TTC549 (cell line): ENCODE results near the gene PEX3.
"Not testable (repeated sequence)": the region's sequence is repeated elsewhere in the genome, so short reads cannot be mapped to it uniquely, and the experiment has no call there.

ENCODE experiments used
- FAIRE-seq: peaks from 2 replicates; lab custom pipeline; 2012; peaks lifted over from hg19 to GRCh38; lab: Jason Lieb, UNC

PEX3 gene

GRCh38 chr6:143450453-143451371 is at the start of gene PEX3, which contains the start of gene ADAT2:
Gene PEX3 (plus strand): TSS chr6:143450805. CDS start chr6:143451043, 238 bp downstream.
Gene ADAT2 (minus strand): TSS chr6:143450695. CDS start chr6:143450658, 37 bp downstream.
- no peak for FAIRE-seq

DNA sequence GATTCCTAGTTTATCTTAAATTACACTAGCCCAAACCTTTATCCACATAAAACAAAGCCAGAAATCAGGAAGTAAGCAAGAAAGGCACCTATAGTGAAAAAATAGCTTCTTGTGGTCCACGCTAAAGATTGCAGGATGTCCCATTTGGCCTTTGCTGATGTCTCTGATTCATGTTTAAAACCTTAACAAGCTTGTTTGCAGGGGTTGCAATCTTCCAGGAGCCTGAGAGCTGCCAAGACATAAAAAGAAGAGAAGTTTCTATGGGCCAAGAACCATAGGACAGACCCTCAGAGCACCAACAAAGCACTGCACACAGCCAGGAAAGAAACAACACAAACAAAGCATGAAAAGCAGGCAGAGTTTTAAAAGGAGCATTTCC is 49.5 kb upstream of the PEX3 start:
- no peak for FAIRE-seq

DNA sequence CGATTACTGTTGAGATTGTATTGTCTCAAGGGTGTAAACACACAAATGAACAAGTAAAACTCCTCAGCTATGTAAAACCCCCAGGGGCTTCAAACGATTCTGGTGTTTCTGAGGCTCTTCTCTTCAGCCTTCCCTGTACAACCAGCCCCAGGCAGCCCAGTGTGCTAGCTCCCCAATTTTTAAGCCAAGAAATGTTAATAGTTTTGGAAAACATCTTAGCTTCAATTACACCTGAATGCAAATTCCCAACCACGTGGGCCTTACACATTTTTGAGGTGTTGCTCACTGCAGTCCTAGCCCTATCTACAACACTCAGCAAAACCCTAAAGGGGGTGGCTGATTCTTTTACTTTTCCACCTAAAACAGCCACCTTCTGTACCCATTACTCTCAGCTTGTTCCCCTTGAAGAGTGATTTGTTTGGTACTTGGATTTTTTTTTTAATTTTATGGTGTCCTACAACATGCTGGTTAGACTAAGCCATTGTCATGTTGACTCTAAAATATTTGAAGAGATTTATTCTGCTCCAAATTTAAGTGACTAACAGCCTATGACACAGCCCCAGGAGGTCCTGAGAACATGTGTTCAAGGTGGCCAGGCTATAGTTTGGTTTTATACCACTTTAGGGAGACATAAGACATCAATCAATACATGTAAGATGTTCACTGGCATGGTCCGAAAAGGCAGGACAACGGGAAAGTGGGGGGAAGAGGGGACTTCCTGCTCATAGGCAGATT is 48.8 kb upstream of the PEX3 start:
- FAIRE-seq = no peak

- no peak for FAIRE-seq
Observed at GRCh38 chr6:143402721-143403336, 47.8 kb upstream of the PEX3 start.

DNA sequence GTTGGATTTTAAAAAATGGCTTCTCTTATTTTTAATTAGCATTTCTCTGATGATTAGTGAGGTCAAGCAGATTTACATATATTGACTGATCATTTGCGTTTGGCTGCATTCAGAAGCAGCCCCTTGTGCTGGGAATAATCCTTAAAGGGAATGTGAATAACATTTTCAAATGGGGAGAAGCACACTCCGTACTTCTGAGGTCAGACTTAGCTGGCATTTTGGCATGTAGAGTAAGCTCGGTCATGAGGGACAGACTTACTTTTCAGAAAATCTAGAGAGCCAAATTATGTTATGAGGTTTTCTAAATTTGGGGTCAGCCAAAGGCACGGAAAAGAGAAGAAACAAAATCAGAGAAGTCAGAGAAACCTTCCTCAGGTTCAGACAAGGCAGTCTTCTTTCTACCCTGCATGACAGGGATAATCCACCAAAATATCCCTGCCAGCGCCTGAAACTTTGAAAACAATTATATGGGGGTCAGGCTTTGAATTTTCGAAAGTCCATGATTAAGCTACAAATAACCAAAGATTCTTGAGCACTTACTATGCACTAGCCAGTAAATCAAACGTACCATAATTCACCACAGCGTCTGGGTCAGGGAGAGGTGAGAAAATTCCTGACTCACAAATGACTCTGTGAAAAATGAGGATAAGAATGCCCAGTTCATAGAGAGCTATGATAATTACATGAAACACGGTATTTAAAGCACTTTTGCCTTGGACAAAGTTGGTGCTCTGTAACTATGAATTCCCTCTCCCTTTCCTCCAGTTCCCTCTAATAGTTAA is 45.0 kb upstream of the PEX3 start:
- no peak for FAIRE-seq

GRCh38 chr6:143406673-143407072 is 43.9 kb upstream of the PEX3 start:
- no peak for FAIRE-seq

GRCh38 chr6:143408151-143408786 is 42.3 kb upstream of the PEX3 start:
- no peak for FAIRE-seq

DNA sequence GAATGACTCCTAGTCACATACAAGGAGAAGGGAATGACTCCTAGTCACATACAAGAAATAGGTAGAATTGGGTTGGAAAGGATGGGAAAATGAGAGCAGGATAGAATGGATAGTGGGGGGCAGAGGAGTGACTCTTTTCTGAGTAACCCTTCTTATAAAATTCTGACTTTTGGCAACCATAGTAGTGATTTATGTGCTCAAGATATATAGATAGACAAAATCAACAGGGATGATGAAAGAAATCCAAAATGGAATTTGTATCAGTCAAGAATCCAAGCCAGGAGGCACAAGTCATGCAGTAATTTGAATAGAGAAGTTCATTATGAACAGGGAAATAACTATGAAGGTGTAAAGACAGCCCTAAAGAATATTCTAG is 41.8 kb upstream of the PEX3 start:
- FAIRE-seq = no peak

DNA sequence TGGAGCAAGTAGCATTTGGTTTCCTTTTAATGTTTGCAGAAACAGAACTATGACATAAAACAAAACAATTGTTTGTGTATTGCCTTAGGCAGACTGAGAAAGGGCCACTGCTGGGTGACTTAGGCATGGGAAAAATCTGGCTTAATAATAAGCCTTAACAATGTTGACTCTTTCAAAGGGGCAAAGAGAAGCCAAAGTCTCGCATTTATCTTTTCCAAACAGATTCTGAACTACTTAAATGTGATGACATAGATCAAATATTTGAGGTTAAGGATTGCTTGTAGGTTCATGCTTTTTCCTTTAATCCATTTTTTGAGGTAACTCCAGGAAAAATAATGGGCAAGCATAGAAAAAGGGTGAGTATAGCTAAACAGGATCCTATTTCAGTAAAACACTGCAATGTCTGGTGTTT is 39.7 kb upstream of the PEX3 start:
- no peak for FAIRE-seq

DNA sequence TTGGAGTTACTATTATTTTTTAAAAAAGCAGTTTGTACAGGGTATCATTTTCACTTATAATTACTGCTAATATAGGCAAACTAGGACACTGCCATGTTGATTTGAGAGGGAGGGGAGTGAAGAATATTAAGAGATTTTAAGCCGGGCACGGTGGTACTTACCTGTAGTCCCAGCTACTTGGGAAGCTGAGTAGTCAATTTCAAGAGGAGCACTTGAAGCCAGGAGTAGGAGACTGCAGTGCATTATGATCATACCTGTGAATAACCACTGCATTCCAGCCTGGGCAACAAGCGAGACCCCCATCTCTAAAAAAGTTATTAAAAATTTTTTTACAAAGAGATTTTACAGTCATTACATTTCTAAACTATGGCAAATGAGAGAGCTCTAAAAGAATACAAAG is 35.8 kb upstream of the PEX3 start:
- no peak for FAIRE-seq

DNA sequence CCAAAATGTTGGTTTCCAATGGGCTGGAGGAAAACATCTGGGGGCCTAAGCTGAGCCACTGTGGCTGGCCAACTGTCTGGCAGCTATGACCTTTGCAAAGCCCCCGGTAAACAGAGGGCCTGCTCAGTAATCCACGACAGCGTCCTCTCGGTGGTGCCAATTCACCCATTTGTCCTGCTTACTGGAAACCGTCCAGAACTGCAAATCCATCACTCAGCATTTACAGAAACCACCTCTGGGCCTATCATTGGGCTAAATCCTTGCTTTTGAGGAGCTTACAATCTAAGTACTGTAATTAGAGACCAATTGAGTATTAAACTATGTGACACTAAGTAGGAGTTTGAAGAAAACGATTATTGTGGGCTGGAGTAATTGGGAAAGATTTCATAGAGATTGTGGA is 31.1 kb upstream of the PEX3 start:
- FAIRE-seq = no peak

DNA sequence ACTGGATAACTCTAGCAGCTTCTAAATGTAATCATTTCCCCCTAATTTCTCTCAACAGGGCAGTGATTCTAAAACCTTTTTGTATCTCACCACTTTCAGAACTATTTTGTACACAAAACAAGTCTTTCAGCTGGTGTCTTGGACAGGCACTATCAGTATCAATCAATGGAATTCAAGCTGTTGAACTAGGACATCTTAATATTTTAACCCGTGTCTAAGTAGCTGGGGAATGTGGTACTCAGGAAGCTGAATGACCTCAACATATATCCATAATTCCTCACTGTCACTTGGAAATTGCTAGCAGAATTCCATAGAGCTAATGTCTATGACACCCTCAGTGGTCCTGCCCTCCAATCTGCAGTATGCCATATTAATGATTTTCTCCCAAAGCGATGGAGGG is 24.6 kb upstream of the PEX3 start:
- FAIRE-seq = no peak

DNA sequence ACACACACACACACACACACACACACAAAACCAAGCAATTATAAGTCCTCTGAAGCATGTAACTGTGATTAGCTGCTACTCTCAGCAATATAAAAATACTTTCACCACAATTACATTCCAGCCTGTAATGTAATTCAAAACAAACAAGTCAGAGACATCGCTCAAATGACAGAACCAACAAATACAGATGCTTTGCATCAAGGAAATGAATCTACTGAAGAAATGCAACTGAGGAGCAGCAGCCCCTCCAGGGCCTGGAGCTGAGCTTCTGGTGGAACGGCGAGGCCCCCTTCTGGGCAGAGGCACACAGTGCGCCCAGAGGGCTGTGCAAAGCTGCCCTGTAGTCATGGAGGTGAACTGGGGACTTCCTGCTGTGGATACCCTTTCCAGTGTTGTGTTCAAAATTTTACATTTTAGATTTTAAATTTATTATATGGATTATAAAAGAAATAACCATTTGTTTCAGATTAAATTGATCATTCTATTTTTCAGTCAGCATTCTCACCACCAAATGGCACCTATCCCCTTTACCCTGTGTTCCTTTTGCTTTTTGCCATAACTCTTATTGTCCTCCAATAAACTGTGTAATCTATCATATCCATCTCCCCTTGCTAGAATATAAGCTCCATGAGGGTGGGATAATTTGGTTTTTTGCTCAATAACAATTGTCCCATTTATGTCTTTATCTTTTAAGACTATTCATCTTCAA is 23.3 kb upstream of the PEX3 start:
- FAIRE-seq = peak; percentile 48

GRCh38 chr6:143429970-143430369 is 20.6 kb upstream of the PEX3 start:
- no peak for FAIRE-seq

DNA sequence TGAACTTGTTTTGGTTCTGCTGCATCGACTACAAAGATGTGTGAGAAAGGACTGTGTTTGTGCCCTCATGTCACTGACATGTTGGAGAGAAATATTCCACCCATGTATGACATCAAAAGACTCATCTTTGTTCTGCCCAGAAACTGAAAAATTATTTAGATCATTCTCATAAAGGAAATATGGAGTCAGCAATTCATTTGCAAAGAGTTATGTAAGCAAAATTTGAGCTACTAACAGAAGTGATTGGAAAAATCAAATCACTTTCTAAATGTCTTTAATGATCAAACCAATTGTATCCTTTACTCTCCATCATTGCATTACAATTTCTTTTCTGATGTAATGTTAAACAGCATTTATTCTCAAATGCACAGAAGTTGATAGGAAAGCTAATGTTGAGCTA is 19.4 kb upstream of the PEX3 start:
- no peak for FAIRE-seq

DNA sequence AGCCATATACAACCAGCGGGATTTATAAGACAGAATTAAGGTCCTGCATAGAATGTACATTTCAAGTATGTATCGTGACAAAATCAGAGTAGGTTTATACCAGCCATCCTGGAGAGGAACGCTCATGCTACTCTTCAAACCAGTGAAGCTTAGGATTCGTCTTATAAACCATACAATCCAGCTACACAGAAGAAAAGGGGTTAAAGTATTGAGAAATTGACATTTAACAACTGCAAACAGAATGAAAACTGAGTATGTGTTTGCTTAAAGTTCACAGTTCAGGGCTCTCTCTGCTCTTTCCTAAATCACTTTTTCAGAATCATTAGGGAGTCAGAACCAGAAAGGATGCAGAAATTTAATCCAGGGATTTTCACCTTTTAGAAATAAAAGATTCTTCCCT is 18.0 kb upstream of the PEX3 start:
- FAIRE-seq = no peak

- no peak for FAIRE-seq
Observed at GRCh38 chr6:143441010-143441409, 9.6 kb upstream of the PEX3 start.

DNA sequence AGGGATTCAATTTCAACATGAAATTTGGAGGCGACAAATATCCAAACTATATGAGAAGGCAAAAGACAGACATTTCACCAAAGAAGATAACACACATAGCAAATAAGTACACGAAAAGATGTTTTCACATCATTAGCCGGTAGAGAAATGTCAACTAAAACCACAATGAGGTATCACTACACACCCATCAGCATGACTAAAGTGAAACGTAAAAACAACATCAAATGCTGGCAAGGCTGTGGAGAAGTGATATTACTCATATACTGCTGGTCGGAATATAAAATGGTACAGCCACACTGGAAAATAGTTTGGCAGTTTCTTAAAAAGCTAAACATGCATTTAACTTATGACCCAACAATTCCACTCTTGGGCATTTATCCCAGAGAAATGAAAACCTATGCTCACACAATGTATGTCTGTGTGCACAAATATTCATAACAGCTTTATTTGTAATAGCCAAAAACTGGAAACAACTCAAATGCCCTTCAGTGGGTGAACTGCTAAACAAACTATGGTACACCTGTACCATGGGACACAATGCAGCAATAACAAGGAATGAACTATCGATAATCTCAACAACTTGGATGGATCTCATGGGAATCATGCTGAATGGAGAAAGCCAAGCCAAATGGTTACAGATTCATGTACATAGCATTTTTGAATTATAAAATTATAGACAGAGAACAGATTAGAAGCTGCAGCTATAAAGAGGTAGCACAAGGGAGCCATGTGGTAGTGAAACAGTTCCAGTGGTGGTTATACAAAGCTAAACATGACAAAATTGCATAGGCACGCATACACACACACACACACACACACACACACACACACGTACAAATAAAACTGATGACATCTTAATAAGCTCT is 8.7 kb upstream of the PEX3 start:
- FAIRE-seq = no peak

DNA sequence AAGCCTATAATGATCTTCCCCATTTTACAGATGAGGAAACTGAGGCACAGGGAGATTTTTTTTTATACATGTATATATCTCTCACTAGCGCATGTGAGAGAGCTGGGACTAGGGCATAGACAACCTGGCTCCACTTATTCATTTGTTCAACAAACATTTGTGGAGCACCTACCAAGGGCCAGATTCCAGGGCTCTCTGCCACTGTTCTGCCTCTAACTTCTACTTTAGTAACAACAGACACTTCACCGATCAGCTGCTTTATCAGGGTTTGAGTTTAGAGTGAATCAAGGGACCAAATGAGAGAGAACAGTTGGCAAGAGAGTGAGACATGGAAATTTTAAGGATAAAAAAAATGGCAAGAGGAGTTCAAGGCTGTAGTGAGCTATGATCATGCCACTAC is 7.5 kb upstream of the PEX3 start:
- no peak for FAIRE-seq

DNA sequence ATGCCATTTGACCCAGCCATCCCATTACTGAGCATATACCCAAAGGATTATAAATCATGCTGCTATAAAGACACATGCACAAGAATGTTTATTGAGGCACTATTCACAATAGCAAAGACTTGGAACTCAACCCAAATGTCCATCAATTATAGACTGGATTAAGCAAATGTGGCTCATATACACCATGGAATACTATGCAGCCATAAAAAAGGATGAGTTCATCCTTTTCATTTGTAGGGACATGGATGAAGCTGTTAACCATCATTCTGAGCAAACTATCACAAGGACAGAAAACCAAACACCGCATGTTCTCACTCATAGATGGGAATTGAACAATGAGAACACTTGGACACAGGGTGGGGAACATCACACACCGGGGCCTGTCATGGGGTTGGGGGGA is 2.7 kb upstream of the PEX3 start:
- FAIRE-seq = not testable (repeated sequence)
